Measurements from ENCODE around the gene AQP12B.

AQP12B gene

DNA sequence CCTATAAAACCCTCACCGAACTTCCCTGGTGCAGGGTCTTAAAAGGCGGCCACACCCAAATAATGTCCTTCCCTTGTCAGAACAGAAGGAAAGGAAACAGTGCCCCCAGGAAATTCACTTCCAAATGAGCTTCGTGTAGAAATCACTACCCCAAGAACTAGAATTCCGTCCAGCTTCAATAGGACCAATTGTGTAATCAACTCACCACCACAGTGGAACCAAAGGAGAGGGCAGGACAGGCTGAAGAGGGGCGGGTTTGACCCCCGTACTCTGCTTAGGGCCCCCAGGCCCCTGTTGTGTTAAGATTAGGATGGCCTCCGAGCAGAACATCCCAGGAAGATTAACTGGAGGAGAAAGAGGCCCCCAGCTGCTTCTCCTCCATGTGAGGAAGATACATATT is 33.4 kb downstream of the AQP12B start:
- no peak for DNase-seq

GRCh38 chr2:240648650-240649275 is 33.9 kb downstream of the AQP12B start:
- DNase-seq: no peak

- DNase-seq: no peak
Measured at GRCh38 chr2:240648155-240648649, 34.5 kb downstream of the AQP12B start.

GRCh38 chr2:240647503-240648154 is 35.1 kb downstream of the AQP12B start:
- no peak for DNase-seq

DNA sequence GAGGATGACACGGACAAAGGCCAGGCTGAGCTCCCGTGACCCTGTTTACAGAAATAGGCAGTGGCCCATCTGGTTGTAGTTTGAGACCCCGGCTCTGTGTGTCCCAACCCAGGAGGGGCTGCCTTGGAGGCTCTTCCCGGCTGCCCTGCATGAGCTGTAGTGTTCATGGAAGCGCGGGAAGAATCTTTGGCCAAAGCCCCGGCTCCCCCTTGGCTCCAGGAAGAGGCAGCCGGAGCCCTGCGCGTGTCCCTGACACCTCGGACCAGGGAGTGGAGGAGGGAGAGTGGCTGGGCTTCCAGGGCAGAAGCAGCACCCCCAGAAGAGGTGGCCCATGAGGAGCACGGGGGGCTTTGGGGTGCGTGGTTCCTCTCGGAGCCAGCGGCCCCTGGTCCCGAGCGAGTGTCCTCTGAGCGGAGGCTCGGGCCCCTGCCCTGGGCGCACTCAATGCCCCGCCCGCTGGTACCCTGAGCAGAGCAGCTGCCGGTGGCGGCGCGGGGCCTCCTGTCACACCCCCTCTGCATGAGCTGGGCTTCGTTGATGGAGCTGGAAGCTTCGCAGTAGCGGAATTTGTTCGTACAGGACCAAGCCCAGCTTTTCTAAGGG is 35.7 kb downstream of the AQP12B start:
- DNase-seq: no peak

DNA sequence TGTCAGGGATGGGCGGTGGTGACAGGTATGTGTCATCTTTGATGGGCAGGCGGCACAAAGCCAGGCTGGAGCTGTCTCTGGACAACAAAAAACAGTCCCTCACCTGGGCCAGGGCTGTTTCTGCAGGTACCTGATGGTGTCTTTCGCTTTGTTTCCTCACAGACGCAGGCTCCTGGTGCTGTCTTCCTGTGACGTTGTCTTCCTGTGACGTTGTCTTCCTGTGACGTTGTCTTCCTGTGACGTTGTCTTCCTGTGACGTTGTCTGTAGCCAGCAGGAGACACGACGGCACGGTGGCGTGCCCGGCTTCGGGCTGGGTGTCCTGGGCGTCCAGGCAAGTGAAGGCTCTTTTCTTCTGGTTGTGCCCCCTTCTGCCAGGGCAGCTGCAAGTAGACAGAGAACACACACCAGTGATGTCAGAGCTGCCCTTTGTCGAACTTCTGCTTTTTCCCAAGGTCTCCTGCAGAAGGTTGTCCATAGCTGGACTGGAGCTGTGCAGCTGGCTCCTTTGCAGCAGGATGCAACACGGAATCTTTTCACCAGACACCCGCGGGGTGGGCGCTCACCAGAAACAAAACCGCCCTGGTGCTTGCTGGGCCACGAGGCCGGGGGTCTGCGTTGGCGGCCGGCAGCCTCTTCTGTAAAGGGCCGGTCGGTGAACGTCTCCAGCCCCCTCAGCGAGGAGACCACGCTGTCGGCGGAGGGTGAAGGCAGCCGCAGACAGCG is 36.3 kb downstream of the AQP12B start:
- no peak for DNase-seq

- no peak for DNase-seq
Measured at GRCh38 chr2:240645801-240646175, 36.9 kb downstream of the AQP12B start.

- no peak for DNase-seq
Measured at GRCh38 chr2:240645346-240645745, 37.3 kb downstream of the AQP12B start.

- no peak for DNase-seq
Measured at GRCh38 chr2:240644859-240645301, 37.8 kb downstream of the AQP12B start.

GRCh38 chr2:240644171-240644651 is 38.5 kb downstream of the AQP12B start:
- no peak for DNase-seq

GRCh38 chr2:240643811-240644150 is 38.9 kb downstream of the AQP12B start:
- DNase-seq: no peak

DNA sequence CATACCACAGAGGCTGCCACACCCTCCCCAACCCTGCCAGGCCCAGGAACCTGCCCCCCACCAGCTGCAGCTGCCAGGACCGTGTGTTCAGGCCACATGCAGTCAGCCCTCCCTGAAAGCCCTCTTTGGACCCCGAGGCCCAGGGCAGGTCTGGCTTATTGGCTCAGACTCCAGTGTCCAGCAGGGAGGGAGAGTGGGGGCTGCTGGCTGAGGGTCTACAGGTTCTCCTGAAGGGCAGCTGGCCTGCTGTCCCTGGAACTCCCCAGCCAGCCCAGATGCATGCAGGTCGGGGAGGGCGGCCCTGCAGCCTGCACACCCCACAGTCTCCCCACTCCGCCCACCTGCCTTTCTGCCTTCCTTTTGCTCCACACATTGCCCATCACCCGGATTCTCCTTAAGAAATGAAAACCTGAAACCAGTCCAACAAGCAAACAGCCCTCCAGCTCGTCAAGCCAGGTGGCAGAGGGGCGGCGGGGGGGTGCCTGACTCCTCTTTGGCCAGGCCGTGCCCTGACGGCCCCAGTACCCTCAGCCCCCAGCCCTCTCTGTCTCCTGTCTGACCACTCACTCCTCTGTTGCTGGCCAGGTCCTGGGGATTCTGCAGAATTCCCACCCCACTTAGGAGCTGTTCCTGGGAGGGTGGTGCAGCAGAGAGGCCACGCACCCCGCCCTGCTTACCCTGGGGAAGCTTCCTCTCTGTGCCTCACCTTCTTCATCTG is 39.4 kb downstream of the AQP12B start:
- DNase-seq: no peak

GRCh38 chr2:240642806-240643092 is 39.9 kb downstream of the AQP12B start:
- DNase-seq: no peak

DNA sequence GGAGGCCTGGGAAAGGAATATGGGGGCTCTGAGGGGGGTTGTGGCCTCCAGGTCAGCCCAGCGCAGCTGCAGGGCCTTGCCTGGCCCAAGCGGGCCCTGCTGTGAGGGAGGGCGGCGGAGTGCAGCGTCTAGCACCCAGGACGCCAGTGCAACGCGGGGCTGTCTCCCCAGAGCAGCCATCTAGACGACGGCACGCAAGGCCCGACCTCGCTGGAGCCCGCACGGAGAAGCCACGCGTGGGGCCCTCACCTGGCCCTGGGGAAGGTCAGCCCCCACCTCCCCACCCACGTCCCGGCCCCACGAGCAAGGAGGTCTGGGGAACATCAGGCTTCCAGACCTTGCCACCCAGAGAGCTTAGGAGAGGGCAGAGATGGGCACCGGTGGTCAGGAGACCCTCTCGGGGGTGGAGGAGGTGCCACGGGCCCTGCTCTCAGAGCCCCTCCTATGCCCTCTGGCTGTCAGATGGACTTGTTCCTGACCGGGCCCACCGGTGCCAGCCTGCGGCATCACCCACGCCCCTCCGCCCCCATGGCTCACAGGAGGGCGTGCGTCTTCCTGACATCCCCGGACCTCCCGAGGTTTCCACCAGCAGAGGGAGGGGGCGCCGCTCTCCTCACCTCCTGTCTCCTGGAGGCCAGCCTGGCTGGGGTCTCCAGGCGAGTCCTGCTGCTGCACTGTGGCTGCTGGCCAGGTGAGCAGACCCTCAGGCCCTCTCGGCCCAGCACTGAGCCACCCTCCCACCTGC is 40.5 kb downstream of the AQP12B start:
- DNase-seq: no peak

GRCh38 chr2:240640939-240641338 is 41.7 kb downstream of the AQP12B start:
- DNase-seq: no peak

GRCh38 chr2:240639566-240639965 is 43.1 kb downstream of the AQP12B start:
- DNase-seq: no peak

DNA sequence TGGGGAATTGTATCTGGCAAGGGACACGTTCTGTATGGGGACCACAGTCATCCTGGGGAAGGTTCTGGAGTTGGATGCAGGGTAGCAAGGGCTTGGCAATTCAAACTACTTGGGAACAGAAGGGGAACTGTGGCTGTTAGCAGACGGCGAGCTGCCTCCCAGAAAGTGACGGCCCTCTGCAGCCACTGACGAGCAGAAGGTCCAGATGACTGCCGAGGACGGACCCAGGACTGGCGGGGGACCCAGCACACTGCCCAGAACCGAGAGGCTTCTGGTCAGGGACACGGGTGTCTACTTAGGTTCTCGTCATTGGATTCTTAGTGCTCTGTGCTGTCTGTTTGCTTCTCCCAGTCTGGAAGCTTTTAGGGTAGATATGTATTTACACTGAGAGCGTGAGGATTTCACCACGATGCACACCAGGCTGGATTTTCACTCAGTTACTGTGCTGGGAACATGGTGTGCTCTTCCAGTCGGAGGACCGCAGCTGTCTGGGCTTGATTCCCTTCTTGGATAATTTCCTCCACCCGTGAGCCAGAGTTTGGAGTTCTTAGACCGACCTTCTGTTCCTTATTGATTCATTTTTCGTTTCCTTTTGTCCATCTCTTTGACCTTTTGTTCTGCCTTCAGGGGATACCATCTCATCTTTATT is 44.0 kb downstream of the AQP12B start:
- no peak for DNase-seq

DNA sequence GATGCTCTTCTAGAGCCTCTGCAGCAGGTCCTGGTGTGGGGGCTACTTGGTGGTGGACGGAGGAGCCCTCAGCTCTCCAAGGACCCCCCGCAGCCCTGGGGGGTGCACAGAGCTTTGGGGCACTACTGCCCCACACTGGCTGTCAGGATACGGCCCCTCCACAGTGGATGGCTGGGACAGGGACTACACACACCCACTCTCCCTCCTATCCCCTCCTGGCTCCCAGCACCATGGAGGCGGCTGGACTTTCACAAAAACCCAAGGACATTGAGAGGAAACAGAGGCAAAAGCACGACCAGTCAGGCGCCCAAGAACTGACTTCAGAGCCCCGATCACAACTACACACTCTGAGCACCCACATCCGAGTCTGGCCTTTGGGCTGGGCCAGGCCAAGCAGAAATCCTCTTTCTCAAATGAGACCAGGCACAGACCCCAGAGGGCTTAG is 44.8 kb downstream of the AQP12B start:
- no peak for DNase-seq

DNA sequence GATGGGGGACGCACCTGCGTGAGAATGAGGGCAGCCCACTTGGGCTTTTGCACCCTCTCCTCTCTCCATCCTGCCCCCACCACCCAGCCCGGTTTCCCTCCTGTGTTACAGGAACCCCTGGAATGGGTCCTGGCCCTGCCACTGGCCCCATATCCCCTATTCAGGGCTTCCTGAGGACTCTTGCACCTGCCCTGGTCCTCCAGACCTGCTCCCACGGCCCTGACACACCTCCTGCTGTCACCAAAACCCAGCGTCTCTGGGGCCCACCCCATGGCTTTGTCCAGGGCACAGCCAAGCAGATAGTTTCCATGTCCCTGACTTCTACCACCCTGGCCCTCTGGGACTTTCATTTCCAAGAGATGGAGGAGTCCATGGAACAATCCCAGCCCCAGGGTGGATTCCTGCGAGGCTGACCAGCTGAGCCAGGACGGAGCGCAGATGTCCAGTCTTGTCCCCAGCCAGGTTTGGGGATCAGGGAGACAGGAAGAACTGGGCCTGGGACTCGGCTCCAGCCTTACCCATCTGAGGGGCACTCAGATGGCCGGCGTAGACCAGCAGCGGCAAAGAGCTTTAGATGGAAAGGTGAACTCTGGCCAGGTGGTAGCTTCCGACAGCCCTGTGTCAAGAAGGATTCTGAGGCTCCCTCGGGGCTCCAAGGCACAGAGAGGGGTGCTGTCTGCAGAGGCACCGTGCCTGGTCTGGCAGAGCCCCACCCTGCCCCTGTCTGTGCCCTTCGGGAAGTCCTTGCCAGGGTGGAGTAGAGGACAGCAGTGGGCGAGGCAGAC is 45.4 kb downstream of the AQP12B start:
- no peak for DNase-seq

Measured in hypothalamus (tissue), 51 donors.